Measurements from ENCODE around the gene JAKMIP1. TPM values are rescaled to one million over a fixed set of nuclear protein-coding genes. Genes with fewer than 3 reads are reported as not detected.

JAKMIP1 gene
- total and polyA plus RNA-seq, 2 donors (not counting 1 experiment from before 2014, with no cell fraction given), result 0.49 to 1.0 TPM

- CTCF ChIA-PET, result no interaction called here
- POLR2A ChIA-PET, result no interaction called here
- no peaks in the 10 kb centered on the region for H3K4me1 ChIP-seq (ENCODE audit: control insufficient read depth in 2 of 2, insufficient read depth in 2 of 2, low read length in 2 of 2)
- no peaks in the 10 kb centered on the region for H3K36me3 ChIP-seq (replicated peaks in 1 of 2; ENCODE audit: control extremely low read depth in 1 of 2, control insufficient read depth in 1 of 2, extremely low read depth in 1 of 2, insufficient read depth in 2 of 2, low read length in 1 of 2)
- no peaks in the 10 kb centered on the region for H4K20me1 ChIP-seq (ENCODE audit: control insufficient read depth, insufficient read depth, low read length, poor library complexity, severe bottlenecking)
- intact Hi-C loops (cut with micrococcal nuclease), result no loop called here
- no peaks in the 10 kb centered on the region for H3K79me2 ChIP-seq (ENCODE audit: control insufficient read depth, insufficient read depth, low read length)
- TF ChIP-seq, protein P1, sequence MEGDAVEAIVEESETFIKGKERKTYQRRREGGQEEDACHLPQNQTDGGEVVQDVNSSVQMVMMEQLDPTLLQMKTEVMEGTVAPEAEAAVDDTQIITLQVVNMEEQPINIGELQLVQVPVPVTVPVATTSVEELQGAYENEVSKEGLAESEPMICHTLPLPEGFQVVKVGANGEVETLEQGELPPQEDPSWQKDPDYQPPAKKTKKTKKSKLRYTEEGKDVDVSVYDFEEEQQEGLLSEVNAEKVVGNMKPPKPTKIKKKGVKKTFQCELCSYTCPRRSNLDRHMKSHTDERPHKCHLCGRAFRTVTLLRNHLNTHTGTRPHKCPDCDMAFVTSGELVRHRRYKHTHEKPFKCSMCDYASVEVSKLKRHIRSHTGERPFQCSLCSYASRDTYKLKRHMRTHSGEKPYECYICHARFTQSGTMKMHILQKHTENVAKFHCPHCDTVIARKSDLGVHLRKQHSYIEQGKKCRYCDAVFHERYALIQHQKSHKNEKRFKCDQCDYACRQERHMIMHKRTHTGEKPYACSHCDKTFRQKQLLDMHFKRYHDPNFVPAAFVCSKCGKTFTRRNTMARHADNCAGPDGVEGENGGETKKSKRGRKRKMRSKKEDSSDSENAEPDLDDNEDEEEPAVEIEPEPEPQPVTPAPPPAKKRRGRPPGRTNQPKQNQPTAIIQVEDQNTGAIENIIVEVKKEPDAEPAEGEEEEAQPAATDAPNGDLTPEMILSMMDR (IDR thresholded peaks at IDR 0.05), result no peak
- TF ChIP-seq EZH2 (IDR thresholded peaks at IDR 0.05; ENCODE audit: borderline replicate concordance, insufficient read depth, low read depth, low read length, poor library complexity, severe bottlenecking), result no peak
- H3K4me3 ChIP-seq (ENCODE audit: control extremely low read depth in 1 of 5, extremely low read depth in 1 of 5, insufficient read depth in 1 of 5, low read depth in 2 of 5, low read length in 4 of 5), result no peak overlapping the region
- Mint-ChIP-seq H3K27ac (no peak overlapping the region), H3K4me3 (no peak overlapping the region), H3K9me3 (ENCODE audit: insufficient read depth) (no peaks in the 10 kb centered on the region), H3K27me3 (peaks cover 6% of the 10 kb centered on the region), H3K4me1 (no peaks in the 10 kb centered on the region)
- H2AFZ ChIP-seq (ENCODE audit: insufficient read depth, low read depth, low read length, poor library complexity, severe bottlenecking), result no peak overlapping the region
- peaks cover 0 to 3% (median 0%) of the 10 kb centered on the region in 3 donors for H3K9me3 ChIP-seq (ENCODE audit: control extremely low read depth in 1 of 3, control insufficient read depth in 2 of 3, insufficient read depth in 1 of 3, low read length in 2 of 3)
- no peak for ATAC-seq (ENCODE audit: low read depth)
- no peak overlapping the region for H3K4me2 ChIP-seq (replicated peaks; ENCODE audit: low read depth, low read length, poor library complexity, severe bottlenecking)
- H3K27ac ChIP-seq (ENCODE audit: low read length in 2 of 2), result no peak overlapping the region
- no peak overlapping the region for H3K9ac ChIP-seq (ENCODE audit: low read length)
- DNase-seq, result no peak
- WGBS (ENCODE audit: insufficient coverage), result 91% methylated on average over 12 of the region's 12 CpGs
- no peaks in the 10 kb centered on the region for H3K27me3 ChIP-seq (replicated peaks in 1 of 4; ENCODE audit: control extremely low read depth in 1 of 4, control insufficient read depth in 3 of 4, insufficient read depth in 4 of 4, low read length in 3 of 4)
Observed at GRCh38 chr4:6079965-6080364, 120.4 kb downstream of the JAKMIP1 start.

- H3K4me3 ChIP-seq (ENCODE audit: control extremely low read depth in 1 of 5, extremely low read depth in 1 of 5, insufficient read depth in 1 of 5, low read depth in 2 of 5, low read length in 4 of 5), result no peak overlapping the region
- Mint-ChIP-seq H3K4me3 (no peak overlapping the region), H3K9me3 (ENCODE audit: insufficient read depth) (no peaks in the 10 kb centered on the region), H3K27me3 (peaks cover 6% of the 10 kb centered on the region), H3K4me1 (no peaks in the 10 kb centered on the region), H3K27ac (no peak overlapping the region)
- intact Hi-C loops (cut with micrococcal nuclease), result no loop called here
- CTCF ChIA-PET, result no interaction called here
- H3K27ac ChIP-seq (ENCODE audit: low read length in 2 of 2), result no peak overlapping the region
- no peak overlapping the region for H3K4me2 ChIP-seq (replicated peaks; ENCODE audit: low read depth, low read length, poor library complexity, severe bottlenecking)
- WGBS (ENCODE audit: insufficient coverage), result 90% methylated on average over 7 of the region's 7 CpGs
- H3K36me3 ChIP-seq (replicated peaks in 1 of 2; ENCODE audit: control extremely low read depth in 1 of 2, control insufficient read depth in 1 of 2, extremely low read depth in 1 of 2, insufficient read depth in 2 of 2, low read length in 1 of 2), result no peaks in the 10 kb centered on the region
- TF ChIP-seq, protein P1 (IDR thresholded peaks at IDR 0.05), result no peak
- no peak for TF ChIP-seq EZH2 (IDR thresholded peaks at IDR 0.05; ENCODE audit: borderline replicate concordance, insufficient read depth, low read depth, low read length, poor library complexity, severe bottlenecking)
- no peak overlapping the region for H2AFZ ChIP-seq (ENCODE audit: insufficient read depth, low read depth, low read length, poor library complexity, severe bottlenecking)
- H3K79me2 ChIP-seq (ENCODE audit: control insufficient read depth, insufficient read depth, low read length), result no peaks in the 10 kb centered on the region
- no peak for ATAC-seq (ENCODE audit: low read depth)
- H4K20me1 ChIP-seq (ENCODE audit: control insufficient read depth, insufficient read depth, low read length, poor library complexity, severe bottlenecking), result no peaks in the 10 kb centered on the region
- POLR2A ChIA-PET, result no interaction called here
- DNase-seq, result no peak
- no peak overlapping the region for H3K9ac ChIP-seq (ENCODE audit: low read length)
- H3K4me1 ChIP-seq (ENCODE audit: control insufficient read depth in 2 of 2, insufficient read depth in 2 of 2, low read length in 2 of 2), result no peaks in the 10 kb centered on the region
- H3K27me3 ChIP-seq (replicated peaks in 1 of 4; ENCODE audit: control extremely low read depth in 1 of 4, control insufficient read depth in 3 of 4, insufficient read depth in 4 of 4, low read length in 3 of 4), result no peaks in the 10 kb centered on the region
- peaks cover 0 to 3% (median 0%) of the 10 kb centered on the region in 3 donors for H3K9me3 ChIP-seq (ENCODE audit: control extremely low read depth in 1 of 3, control insufficient read depth in 2 of 3, insufficient read depth in 1 of 3, low read length in 2 of 3)
Observed at GRCh38 chr4:6078560-6078959, 121.8 kb downstream of the JAKMIP1 start.
